H7 (cell line): ENCODE data around the gene ATP11A. TPM values are rescaled to one million over a fixed set of nuclear protein-coding genes. Genes with fewer than 3 reads are reported as not detected.

Experiments used
- DNase-seq: peaks from one replicate; pipeline ENCODE4 v3.0.0; 2012
- H3K27me3 ChIP-seq: 2 replicates; pipeline ENCODE4 v1.6.0; 2011; ENCODE audit warnings: mild to moderate bottlenecking, low read length; ENCODE audit not compliant: control insufficient read depth, insufficient read depth
- H3K36me3 ChIP-seq: replicated peaks from 2 replicates; pipeline ENCODE4 v1.5.1; 2011; ENCODE audit warnings: low read length; ENCODE audit not compliant: control insufficient read depth, insufficient read depth
- H3K4me3 ChIP-seq: 2 replicates; pipeline ENCODE4 v1.5.1; 2011; ENCODE audit warnings: low read depth, mild to moderate bottlenecking, control low read depth, low read length, moderate library complexity; ENCODE audit not compliant: insufficient read depth
- total RNA-seq: library from RNA; depleted of rRNA; stranded (reverse); fragments of >200 nt; shearing (Covaris generic); gene quantifications from 2 replicates; pipeline ENCODE4 v1.2.3, GENCODE V29; 2014

Gene ATP11A
- total RNA-seq, 1 experiment from 2014 or later = 9.9 TPM

- no peak for DNase-seq
- Histone ChIP-seq H3K27me3 (no peaks in the 10 kb centered on the region), H3K4me3 (no peak overlapping the region), H3K36me3 (no peaks in the 10 kb centered on the region)
Observed at GRCh38 chr13:112765731-112766130, 75.9 kb downstream of the ATP11A start.

GRCh38 chr13:112766336-112766735 lies 76.5 kb downstream of the ATP11A start:
- no peak for DNase-seq
- Histone ChIP-seq H3K36me3 (no peaks in the 10 kb centered on the region), H3K27me3 (no peaks in the 10 kb centered on the region), H3K4me3 (no peak overlapping the region)

GRCh38 chr13:112767506-112768471 lies 78.0 kb downstream of the ATP11A start:
- Histone ChIP-seq H3K36me3 (no peaks in the 10 kb centered on the region), H3K27me3 (no peaks in the 10 kb centered on the region), H3K4me3 (no peak overlapping the region)
- no peak for DNase-seq

GRCh38 chr13:112768795-112769481 lies 79.1 kb downstream of the ATP11A start:
- H3K4me3 ChIP-seq = no peak overlapping the region
- no peaks in the 10 kb centered on the region for H3K27me3 ChIP-seq
- DNase-seq = peak; percentile 74
- no peaks in the 10 kb centered on the region for H3K36me3 ChIP-seq

GRCh38 chr13:112769615-112770014 lies 79.8 kb downstream of the ATP11A start:
- H3K36me3 ChIP-seq = no peaks in the 10 kb centered on the region
- no peaks in the 10 kb centered on the region for H3K27me3 ChIP-seq
- H3K4me3 ChIP-seq = no peak overlapping the region
- peak; percentile 57 for DNase-seq

- DNase-seq = peak; percentile 60
- Histone ChIP-seq H3K4me3 (no peak overlapping the region), H3K36me3 (no peaks in the 10 kb centered on the region), H3K27me3 (no peaks in the 10 kb centered on the region)
Observed at GRCh38 chr13:112770504-112770903, 80.7 kb downstream of the ATP11A start.

DNA sequence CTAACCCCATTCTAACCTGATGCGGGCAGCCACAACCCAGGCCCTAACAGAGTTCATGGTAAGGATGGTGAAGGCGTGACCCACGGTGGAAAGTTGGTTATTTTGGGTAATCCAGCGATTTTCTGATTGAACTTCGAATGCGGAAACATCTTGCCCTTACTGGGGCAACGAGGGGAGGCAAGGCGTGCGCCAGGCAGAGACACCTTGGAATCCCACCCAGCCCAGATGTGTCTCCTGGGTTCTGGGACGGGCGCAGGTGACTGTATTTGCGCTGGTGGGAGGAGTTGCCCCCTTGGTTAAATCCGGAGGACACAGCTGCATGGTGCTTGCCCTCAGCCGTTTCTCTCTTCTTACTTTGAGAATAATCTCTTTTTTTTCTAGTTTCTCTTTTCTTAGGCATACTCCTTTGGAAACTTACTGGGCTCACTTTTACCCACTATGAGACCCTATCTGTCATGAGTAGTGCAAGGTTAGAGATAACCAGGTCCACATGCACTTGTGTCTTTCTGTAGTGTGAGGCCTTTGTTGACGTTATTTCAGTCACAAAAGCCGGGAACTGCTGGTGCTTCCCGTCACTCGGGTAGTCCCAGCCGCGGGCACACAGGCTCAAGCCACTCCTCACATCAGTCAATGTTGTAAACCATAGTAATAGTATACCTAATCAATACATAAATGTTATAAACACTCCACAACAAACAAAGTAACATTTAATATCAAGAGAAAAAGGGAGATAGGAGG lies 81.5 kb downstream of the ATP11A start:
- no peaks in the 10 kb centered on the region for H3K36me3 ChIP-seq
- DNase-seq = peak; percentile 43
- no peak overlapping the region for H3K4me3 ChIP-seq
- H3K27me3 ChIP-seq = no peaks in the 10 kb centered on the region

DNA sequence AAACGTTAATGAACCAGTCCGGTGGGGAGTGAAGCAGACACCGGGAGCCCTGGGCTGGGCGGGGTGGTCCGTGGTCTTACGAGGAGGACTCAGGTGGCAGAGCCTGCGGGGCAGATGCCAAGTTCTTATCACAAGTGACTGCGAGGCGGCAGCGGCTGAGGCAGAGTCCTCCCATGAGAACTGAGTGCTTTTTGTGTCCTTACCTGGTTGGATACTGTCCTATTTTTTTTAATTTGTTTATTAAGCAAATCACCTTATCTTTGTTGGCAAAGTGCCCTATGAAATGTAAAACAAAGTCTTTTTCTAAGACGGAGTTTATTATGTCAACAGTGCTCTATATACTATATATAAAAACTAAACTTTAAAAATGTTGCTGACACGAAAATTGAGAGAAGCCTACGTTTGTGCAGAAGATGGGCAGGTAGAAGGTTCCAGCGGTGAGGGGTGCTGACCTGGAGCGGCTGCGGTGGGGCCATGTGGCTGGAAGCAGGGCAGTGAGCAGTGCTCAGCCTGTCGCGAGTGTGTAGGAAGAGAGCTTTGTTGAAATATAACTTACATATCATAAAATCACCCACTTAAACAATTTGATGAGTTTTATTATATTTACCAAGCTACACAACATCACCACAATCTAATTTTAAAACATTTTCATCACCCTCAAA lies 82.2 kb downstream of the ATP11A start:
- DNase-seq = peak; percentile 46
- no peaks in the 10 kb centered on the region for H3K27me3 ChIP-seq
- H3K4me3 ChIP-seq = no peak overlapping the region
- no peaks in the 10 kb centered on the region for H3K36me3 ChIP-seq

DNA sequence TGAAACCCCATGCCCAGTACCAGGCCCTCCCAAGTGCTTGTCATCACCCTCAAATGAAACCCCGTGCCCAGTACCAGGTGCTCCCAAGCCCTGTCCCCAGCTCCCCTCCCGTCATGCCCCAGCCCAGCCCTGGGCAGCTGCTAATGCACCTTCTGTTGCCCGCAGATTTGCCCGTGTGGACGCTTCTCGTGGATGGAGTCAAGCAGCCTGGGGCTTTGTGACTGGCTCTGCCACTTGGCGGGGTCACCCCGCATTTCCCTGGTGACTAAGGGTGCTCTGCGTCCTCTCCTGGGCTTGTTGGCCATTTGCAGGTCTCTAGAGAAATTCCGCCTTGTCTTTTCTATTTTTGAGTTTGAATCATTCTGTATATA lies 82.7 kb downstream of the ATP11A start:
- no peaks in the 10 kb centered on the region for H3K27me3 ChIP-seq
- H3K4me3 ChIP-seq = no peak overlapping the region
- H3K36me3 ChIP-seq = no peaks in the 10 kb centered on the region
- peak; percentile 53 for DNase-seq

GRCh38 chr13:112772929-112773328 lies 83.1 kb downstream of the ATP11A start:
- H3K27me3 ChIP-seq = no peaks in the 10 kb centered on the region
- no peak overlapping the region for H3K4me3 ChIP-seq
- no peaks in the 10 kb centered on the region for H3K36me3 ChIP-seq
- peak; percentile 57 for DNase-seq

- DNase-seq = peak; percentile 63
- Histone ChIP-seq H3K4me3 (no peak overlapping the region), H3K36me3 (no peaks in the 10 kb centered on the region), H3K27me3 (no peaks in the 10 kb centered on the region)
Observed at GRCh38 chr13:112773601-112774447, 84.0 kb downstream of the ATP11A start.

DNA sequence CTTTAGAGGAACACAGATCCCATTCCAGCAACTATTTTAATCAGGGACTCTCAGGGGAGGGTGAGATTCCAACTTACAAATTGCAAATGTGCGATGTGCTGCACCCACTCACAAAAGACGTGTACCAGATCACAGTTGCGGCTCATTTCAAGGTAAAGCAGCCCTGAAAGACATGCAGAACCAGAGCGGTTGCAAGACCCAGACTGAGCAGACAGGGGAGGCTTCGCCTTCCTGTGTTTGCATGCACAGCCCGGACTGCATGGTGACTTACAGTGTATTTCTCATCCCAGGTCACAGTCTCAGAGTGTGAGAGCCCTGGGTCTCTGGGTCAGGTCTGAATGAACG lies 84.6 kb downstream of the ATP11A start:
- DNase-seq = no peak
- H3K4me3 ChIP-seq = no peak overlapping the region
- no peaks in the 10 kb centered on the region for H3K36me3 ChIP-seq
- H3K27me3 ChIP-seq = no peaks in the 10 kb centered on the region

DNA sequence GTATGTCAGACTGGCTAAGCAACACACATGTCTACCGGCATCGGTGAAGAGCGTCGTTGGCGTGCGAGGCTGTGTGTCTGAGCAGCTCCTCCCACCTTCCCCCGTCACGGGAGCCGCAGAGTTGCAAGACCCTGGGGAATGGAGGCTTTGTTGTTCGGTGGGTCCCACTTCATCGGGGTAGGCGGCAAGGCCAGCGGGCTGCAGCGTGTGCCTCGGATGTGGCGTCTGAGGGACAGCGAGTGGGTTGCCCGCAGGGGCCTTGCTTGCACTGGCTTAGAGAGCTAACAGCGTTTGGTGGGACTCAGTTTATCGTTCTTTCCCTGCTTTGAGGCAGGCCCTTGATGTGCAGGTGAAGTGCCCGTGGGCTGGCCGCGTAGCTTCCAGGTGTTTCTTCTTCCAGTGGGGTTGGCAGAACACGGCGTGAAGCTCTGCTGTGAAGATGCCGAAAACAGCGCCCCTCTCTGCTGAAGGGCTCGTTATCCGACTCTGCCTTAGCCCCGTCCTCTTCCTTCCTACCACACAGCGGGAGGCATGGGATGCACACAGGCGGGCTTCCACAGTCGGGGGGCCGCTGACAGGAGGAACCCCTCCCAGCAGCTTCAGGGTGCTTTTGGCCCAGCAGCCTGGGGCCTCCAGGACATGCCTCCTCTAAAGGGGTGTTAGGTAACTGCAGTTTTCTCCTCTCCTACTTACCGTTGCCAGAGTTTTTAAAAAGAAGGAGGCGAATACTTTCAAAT lies 85.2 kb downstream of the ATP11A start:
- Histone ChIP-seq H3K27me3 (no peaks in the 10 kb centered on the region), H3K4me3 (no peak overlapping the region), H3K36me3 (no peaks in the 10 kb centered on the region)
- peak; percentile 81 for DNase-seq
